Effector memory CD8-positive, alpha-beta T cell (primary cell): ENCODE measurements around the gene DBNL.
"Not testable (repeated sequence)": the region's sequence is repeated elsewhere in the genome, so short reads cannot be mapped to it uniquely, and the experiment has no call there.

Source experiments
- ATAC-seq: fragments of 150-1000 bp; cut with Tn5 transposase; replicated peaks from 2 replicates; pipeline ENCODE4 v1.10.0; 2021; ENCODE audit warnings: mild to moderate bottlenecking, moderate library complexity
- DNase-seq, 3 experiments: peaks; one replicate each; pipeline ENCODE4 v3.0.0; 2021
- H3K27ac Mint-ChIP-seq, 2 donors: one replicate each; pipeline ENCODE4 v1.8.0; 2022; ENCODE audit warnings: mild to moderate bottlenecking in 2 of 2, mixed read lengths in 2 of 2, moderate library complexity in 2 of 2
- H3K27me3 Mint-ChIP-seq, 2 donors: one replicate each; pipeline ENCODE4 v1.8.0; 2022; ENCODE audit warnings: mixed read lengths in 2 of 2
- H3K36me3 Mint-ChIP-seq: one replicate; pipeline ENCODE4 v1.8.0; 2022; ENCODE audit warnings: mild to moderate bottlenecking, moderate library complexity, mixed read lengths; ENCODE audit not compliant: insufficient read depth
- H3K4me1 Mint-ChIP-seq, 2 donors: one replicate each; pipeline ENCODE4 v1.8.0; 2022; ENCODE audit warnings: low read depth in 2 of 2, mixed read lengths in 2 of 2
- H3K4me3 Mint-ChIP-seq, 2 donors: one replicate each; pipeline ENCODE4 v1.8.0; 2022; ENCODE audit warnings: mild to moderate bottlenecking in 2 of 2, mixed read lengths in 2 of 2, moderate library complexity in 2 of 2
- H3K9me3 Mint-ChIP-seq, 2 donors: one replicate each; pipeline ENCODE4 v1.8.0; 2022; ENCODE audit warnings: mixed read lengths in 2 of 2
- total RNA-seq, 9 experiments: gene quantifications; one replicate each; lab custom pipeline; 2026; lab: John Stamatoyannopoulos, UW

The DBNL gene
- total RNA-seq, result 130 to 310 (median 195) reads per million in 9 experiments

DNA sequence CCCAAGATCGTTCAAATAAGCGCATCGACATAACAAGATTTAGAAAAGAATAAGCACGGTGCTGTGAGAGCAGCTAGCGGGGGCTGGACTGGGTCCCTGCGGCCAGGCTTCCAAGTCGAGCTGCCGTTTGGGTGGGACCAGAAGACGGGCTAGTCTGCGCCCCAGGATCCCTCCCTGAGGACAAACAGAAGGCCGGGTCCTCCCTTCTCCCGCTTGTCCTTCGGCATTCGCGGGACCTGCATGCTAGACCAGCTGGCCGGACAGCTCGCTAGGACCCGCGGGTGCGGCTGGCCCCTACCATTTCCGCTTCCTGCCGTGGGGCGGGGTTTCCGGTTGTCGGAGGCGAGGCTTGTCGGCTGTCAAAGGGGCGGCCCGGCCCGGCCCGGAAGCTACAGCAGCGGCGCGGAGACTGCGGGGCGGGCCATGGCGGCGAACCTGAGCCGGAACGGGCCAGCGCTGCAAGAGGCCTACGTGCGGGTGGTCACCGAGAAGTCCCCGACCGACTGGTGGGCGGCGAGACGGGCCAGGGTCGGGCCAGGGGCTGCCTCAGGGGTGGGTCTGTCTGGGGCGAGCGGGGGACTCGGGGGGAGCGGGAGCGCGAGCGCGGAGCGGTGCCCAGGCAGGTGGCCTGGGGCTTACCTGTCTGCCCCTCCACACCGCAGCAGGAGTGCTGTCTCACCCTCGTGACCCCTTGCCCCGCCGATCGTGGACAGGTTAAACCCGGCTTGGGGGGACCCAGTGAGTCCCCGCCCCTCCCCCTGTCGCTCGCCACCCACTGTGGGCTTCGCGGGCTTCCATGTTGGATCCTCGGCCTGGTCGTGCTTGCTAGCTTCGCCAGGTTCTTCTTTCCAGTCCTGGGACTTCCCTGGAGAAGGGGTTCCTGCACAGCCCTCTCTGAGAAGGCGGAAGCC is at the start of gene DBNL:
DBNL (plus strand) TSS at position 388 of the 911 bp plus-strand sequence; CDS start at position 424, 36 bp downstream.
- H3K27ac Mint-ChIP-seq, result peak within 1 kb of the TSS; percentile 93 to 94
- H3K27me3 Mint-ChIP-seq, result no peaks in the 10 kb centered on the region
- H3K9me3 Mint-ChIP-seq, result no peaks in the 10 kb centered on the region
- H3K36me3 Mint-ChIP-seq, result peaks cover 28% of the 10 kb centered on the region
- peak; percentile 56 for ATAC-seq
- peak within 1 kb of the TSS; percentile 76 to 84 for H3K4me3 Mint-ChIP-seq
- DNase-seq, result peak; percentile 82
- peaks cover 30 to 43% of the 10 kb centered on the region in 2 donors for H3K4me1 Mint-ChIP-seq

DNA sequence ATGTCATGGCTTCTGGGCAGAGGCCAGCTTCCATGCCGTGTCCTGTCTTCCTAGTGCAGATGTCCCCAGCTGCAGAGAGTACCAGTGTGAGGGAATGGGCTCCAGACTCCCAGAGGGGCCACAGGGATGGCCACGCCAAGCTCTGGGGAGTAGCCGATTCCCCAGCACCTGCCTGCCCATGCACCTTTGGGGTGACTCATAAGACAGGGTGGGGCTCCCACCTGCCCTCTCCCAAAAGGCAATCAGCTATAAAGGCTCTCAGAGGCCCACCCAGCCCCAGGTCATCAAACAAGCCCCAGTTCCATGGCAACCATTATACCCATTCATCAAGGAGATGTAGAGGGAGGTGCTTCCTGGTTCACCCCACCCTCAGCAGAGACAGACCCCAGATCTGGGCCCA is 47.0 kb upstream of the DBNL start, which contains the start of gene SPDYE1:
SPDYE1 (plus strand) TSS at position 366 of the 400 bp plus-strand sequence. CDS start 2,053 bp downstream, outside the sequence.
- ATAC-seq, DNase-seq, H3K27me3 Mint-ChIP-seq, H3K4me1 Mint-ChIP-seq, H3K36me3 Mint-ChIP-seq, H3K4me3 Mint-ChIP-seq, H3K9me3 Mint-ChIP-seq, H3K27ac Mint-ChIP-seq: not testable (repeated sequence)

DNA sequence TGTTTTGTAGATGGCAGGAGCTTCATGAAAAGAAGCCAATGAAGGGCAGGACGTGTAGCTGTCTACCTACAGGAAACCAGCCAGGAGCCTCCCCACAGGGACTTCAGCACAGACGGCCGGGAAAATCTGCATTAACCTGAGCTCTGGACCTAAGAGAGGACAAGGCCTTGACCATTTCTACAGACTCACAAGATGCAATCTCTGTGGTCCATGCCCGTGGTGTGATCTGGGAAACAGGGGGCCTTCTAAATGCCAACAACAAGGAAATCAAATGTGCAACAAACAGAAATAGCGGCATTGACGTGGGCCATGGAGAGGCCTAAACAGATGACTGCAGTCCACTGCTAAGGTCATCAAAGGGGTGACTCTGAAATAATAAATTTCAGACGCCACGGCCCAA is 32.4 kb upstream of the DBNL start:
- not testable (repeated sequence) for H3K4me3 Mint-ChIP-seq, DNase-seq, H3K4me1 Mint-ChIP-seq, ATAC-seq, H3K9me3 Mint-ChIP-seq, H3K27ac Mint-ChIP-seq, H3K27me3 Mint-ChIP-seq
- H3K36me3 Mint-ChIP-seq, result peaks cover 26% of the 10 kb centered on the region

DNA sequence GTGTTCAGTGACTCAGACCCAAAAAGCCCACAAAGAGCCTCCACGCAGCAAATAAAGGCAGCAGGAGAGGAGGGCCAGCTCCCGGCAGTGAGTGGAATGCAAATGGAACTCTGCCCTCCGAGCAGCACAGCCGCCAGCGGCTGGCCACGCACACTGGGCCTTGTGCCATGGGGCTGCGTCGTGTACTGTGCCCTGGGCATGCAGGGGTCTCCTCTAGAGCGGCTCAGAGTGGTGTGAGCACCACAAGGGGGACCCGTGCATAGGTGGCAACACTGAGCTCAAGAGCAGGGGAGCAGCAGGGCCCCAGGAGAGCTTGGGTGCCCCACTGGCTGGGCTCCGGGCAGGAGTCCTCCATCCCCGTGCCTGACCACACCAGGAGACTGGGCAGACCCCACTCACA is 29.4 kb upstream of the DBNL start:
- ATAC-seq, H3K9me3 Mint-ChIP-seq, H3K27ac Mint-ChIP-seq, H3K4me1 Mint-ChIP-seq, H3K4me3 Mint-ChIP-seq, H3K27me3 Mint-ChIP-seq, DNase-seq: not testable (repeated sequence)
- H3K36me3 Mint-ChIP-seq, result peaks cover 33% of the 10 kb centered on the region

DNA sequence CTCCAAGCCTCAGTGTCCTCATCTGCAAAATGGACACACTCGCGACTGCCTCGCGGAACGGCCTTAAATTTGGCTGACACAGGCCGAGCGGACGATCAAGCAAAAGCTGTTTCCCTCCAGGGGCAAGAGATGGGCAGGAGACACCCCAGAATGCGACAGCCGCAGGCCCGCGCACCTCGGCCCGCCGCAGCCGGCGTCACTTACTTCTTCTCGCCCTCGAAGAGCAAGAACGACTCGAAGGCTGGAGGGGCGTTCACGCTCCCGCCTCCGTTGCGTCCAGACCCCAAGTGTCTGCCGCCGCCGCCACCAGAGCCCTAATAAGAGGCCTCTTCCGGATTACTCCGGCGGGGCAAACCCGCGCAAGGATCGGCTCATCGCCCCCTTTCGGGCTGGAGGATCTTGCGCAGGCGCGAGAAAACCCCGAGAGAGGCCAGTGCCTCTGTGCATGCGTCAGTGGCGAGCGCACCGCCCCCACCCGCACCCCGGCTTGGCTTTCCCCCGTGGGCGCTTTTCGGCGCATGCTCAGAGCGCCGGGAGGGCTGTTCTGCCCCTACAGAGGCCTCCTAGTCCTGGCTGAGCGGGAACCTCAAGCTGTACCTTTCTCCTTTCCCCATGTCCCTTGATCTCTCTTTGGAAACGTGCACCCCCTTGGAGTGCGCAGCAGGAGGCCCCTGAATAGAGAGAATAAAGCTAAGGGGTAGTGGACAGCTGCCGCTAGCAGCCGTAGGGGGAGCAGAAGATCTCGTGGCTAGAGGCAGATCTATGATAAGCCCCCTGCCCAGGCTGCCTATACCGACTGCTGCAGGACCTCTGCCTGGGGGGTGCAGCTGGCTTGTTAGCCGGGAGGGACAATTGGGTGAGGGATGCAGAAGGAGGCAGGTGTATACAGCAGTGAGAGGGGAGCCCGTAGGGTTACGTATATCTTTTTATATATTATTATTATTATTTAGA is 25.4 kb upstream of the DBNL start:
- not testable (repeated sequence) for H3K9me3 Mint-ChIP-seq, H3K27me3 Mint-ChIP-seq, H3K4me1 Mint-ChIP-seq
- peak overlapping the region; percentile 83 to 86 for H3K4me3 Mint-ChIP-seq
- peak overlapping the region; percentile 86 to 88 for H3K27ac Mint-ChIP-seq
- ATAC-seq, result peak; percentile 93
- DNase-seq, result peak; percentile 99 to 100 (median 100)
- peaks cover 15% of the 10 kb centered on the region for H3K36me3 Mint-ChIP-seq

DNA sequence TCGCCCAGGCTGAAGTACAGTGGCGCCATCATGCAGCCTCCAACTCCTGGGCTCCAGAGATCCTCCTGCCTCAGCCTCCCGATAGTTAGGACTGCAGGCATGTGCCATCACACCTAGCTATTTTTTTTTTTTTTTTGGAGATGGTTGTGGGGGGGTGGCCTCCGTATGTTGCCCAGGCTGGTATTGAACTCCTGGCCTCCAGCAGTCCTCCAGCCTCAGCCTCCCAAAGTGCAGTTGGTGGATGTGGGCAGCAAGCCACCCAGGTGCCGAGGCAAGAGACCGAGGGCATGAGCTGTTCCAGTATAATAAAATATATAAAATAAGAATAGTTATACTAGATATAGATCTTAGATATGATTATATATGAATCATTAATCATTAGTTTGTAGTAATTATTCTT is 24.7 kb upstream of the DBNL start:
- H3K27ac Mint-ChIP-seq, H3K9me3 Mint-ChIP-seq, H3K4me1 Mint-ChIP-seq, ATAC-seq, H3K27me3 Mint-ChIP-seq, DNase-seq, H3K4me3 Mint-ChIP-seq: not testable (repeated sequence)
- H3K36me3 Mint-ChIP-seq, result peaks cover 14% of the 10 kb centered on the region

DNA sequence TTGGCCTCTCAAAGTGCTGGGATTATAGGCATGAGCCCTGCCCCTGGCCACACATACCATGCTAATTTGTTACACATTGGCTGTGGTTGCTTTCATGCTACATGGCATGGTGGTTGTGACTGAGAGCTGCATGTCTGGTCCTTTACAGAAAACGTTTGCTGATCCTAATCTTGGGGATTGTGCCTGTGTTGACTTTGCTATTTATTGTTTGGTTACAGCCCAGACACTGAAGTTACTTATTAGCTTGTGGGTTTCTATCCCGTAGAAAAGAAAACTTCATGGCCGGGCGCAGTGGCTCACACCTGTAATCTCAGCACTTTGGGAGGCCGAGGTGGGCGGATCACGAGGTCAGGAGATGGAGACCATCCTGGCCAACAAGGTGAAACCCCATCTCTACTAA is 22.4 kb upstream of the DBNL start:
- H3K9me3 Mint-ChIP-seq, H3K27ac Mint-ChIP-seq, H3K36me3 Mint-ChIP-seq, ATAC-seq, DNase-seq, H3K4me3 Mint-ChIP-seq, H3K4me1 Mint-ChIP-seq, H3K27me3 Mint-ChIP-seq: not testable (repeated sequence)

DNA sequence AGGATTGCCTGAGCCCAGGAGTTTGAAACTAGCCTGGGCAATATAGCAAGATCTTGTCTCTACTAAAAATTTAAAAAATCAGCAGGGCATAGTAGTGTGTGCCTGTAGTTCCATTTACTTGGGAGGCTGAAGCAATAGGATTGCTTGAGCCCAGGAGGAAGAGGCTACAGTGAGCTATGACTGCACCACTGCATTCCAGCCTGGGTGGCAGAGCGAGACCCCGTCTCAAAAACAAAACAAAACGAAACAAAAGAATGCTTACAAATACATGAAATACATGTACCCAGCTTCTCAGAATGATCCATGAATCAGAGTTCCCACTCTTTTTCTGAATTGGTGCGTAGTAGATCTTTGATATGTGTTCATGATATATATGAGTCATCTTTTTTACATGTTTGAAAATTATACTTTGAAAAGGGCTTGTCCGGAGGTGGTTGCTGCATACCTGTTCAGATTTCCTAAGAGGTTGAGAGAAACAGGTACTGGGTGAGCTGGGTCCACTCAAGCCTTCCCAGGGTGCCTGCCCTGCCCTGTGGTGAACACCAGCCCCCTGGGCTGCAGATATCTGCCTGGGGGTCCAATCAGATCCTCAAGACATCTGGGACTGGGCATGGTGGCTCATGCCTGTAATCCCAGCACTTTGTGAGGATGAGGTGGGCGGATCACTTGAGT is 21.6 kb upstream of the DBNL start:
- not testable (repeated sequence) for H3K27ac Mint-ChIP-seq, DNase-seq, H3K4me3 Mint-ChIP-seq, ATAC-seq, H3K4me1 Mint-ChIP-seq, H3K9me3 Mint-ChIP-seq, H3K27me3 Mint-ChIP-seq, H3K36me3 Mint-ChIP-seq

DNA sequence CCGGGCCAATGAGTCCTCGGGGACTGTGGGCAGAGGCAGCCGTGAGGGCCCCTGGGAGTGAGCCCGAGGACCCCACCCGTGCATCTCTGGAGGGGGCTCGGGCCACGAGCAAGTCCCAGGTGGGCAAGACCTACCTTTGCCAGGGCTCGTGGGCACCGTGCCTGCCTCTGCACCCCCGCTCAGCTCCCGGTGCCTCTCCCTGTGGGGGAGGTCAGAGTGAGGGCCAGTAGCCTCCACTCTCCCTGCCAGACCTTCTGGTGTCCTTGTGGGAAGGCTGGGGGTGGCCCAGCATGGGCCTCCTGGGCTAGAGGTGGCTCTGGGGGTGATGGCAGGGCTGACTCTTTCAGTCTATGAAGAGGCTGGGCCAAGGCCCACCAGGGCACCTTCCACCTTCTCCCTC is 15.1 kb upstream of the DBNL start:
- H3K9me3 Mint-ChIP-seq, H3K27ac Mint-ChIP-seq, H3K27me3 Mint-ChIP-seq, ATAC-seq, DNase-seq, H3K4me3 Mint-ChIP-seq, H3K4me1 Mint-ChIP-seq, H3K36me3 Mint-ChIP-seq: not testable (repeated sequence)

DNA sequence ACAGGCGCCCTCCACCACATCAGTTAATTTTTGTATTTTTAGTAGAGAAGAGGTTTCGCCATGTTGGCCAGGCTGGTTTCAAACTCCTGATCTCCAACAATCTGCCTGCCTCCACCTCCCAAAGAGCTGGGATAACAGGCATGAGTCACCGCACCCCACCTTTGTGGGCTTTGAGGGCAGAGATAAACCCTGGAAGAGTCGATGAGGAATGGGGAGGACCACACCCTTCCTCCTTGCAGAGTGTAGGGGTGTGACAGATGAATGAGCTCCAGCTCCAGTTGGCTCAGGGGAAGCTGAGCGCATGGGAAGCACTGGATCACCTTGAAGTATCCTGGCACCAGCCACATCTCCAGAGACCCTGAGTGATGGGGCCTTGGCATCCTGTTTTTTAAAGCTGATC is 14.5 kb upstream of the DBNL start:
- not testable (repeated sequence) for H3K4me1 Mint-ChIP-seq, H3K4me3 Mint-ChIP-seq, DNase-seq, ATAC-seq, H3K27me3 Mint-ChIP-seq, H3K27ac Mint-ChIP-seq, H3K9me3 Mint-ChIP-seq, H3K36me3 Mint-ChIP-seq

DNA sequence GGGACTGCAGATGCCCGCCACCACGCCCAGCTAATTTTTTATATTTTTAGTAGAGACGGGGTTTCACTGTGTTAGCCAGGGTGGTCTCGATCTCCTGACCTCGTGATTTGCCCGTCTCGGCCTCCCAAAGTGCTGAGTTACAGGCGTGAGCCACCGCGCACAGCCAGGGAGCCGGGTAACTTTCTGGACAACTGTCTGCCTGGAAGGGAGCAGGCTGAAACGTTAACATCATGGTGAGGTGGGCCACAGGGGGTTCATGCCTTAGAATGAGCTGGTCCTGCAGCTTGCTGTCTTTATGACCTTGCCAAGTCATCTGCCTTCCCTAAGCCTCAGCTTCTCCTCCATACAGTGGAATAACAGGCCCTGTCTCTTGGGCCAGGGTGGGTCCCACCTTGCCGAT is 13.2 kb upstream of the DBNL start:
- H3K27me3 Mint-ChIP-seq, H3K27ac Mint-ChIP-seq, H3K4me1 Mint-ChIP-seq, H3K9me3 Mint-ChIP-seq, ATAC-seq, H3K36me3 Mint-ChIP-seq, DNase-seq, H3K4me3 Mint-ChIP-seq: not testable (repeated sequence)

DNA sequence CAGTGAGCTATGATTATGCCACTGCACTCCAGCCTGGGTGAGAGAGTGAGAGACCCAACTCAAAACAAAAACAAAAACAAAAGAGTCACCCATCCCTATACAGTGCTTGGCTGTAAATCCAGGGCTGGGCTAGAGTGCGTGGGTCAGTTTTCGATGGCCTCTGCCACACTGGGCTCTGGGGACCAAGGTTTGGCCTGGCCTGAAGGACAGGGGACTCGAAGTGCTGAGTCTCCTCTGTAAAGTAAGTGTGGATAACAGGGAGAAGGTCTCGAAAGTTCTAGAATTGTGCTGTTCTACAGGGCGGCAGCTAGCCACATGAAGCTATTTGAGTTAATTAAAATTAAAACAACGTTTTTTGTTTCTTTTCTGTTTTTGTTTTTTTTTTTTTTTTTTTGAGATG is 12.5 kb upstream of the DBNL start:
- not testable (repeated sequence) for ATAC-seq, H3K36me3 Mint-ChIP-seq, H3K4me3 Mint-ChIP-seq, H3K4me1 Mint-ChIP-seq, DNase-seq, H3K27ac Mint-ChIP-seq, H3K9me3 Mint-ChIP-seq, H3K27me3 Mint-ChIP-seq
